GM18502 (cell line): ENCODE measurements around the gene SIRT6.
A peak's percentile ranks its signal among the peaks of the same experiment; 100 is the strongest.
"Not testable (repeated sequence)": the region's sequence is repeated elsewhere in the genome, so short reads cannot be mapped to it uniquely, and the experiment has no call there.

Source experiments
- ATAC-seq: cut with Tn5 transposase; IDR thresholded peaks from one replicate; pipeline ENCODE4 v1.9.1; 2021; ENCODE audit warnings: mild to moderate bottlenecking; ENCODE audit not compliant: unreplicated experiment, poor library complexity

Gene SIRT6

DNA sequence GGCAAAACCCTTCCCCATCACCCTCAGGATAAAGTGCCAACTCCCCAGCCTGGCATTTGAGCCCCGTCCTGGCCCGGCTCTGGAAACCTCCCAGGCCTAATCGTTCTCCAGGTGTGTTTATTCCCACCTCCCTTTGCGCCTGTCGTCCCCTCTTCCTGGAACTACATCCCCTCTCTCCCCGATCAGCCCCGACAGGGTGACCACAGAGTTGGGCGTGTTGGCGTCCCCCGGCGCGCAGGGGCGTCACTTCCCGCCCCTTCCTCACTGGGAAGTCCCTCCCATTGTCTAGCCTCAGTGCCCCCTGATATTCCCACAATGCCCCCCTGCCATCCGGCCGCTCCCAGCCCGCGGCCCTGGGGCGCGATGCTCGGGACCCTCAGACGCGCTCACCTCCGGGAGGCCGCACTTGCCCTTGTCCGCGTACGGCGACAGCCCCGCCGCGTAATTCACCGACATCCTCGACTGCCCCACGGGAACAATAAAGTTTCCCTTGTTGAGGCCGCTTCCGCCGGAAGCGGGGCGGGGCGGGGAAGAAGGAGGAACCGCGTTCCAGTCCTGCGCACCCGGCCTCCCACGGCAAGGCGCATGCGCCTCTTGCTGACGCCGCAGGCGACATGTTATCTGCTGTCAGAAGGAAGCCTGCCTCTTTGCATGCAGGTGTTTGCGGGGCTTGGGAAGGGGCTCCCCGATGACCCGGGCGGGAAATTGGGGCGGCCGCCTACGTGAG, at the start of gene SIRT6, which contains the start of gene ANKRD24:
TSS of gene SIRT6 (minus strand) at position 480 of the 727 bp plus-strand sequence. CDS start at position 456, 24 bp downstream.
TSS of gene ANKRD24 (plus strand) at position 606 of the 727 bp plus-strand sequence. CDS start 3,737 bp downstream, outside the sequence.
- peak; percentile 57 for ATAC-seq

DNA sequence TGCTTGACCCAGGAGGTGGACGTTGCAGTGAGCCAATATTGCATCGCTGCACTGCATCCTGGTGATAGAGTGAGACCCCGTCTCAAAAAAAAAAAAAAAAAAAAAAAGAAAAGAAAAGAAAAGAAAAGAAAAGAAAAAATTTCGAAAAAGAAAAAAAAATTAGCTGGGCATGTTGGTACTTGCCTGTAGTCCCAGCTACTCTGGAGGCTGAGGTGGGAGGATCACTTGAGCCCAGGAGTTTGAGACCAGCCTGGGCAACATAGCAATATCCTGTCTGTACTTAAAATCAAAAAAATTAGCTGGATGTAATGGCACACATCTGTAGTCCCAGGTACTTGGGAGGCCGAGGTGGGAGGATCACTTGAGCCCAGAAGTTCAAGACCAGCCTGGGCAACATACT, 49.8 kb upstream of the SIRT6 start:
- ATAC-seq = not testable (repeated sequence)

- not testable (repeated sequence) for ATAC-seq
Observed at GRCh38 chr19:4231521-4231920, 49.2 kb upstream of the SIRT6 start.

- not testable (repeated sequence) for ATAC-seq
Observed at GRCh38 chr19:4230237-4230636, 47.9 kb upstream of the SIRT6 start.

GRCh38 chr19:4229179-4229931, 47.0 kb upstream of the SIRT6 start, which contains the start of gene EBI3:
Gene EBI3 (plus strand): TSS chr19:4229523. CDS start chr19:4229551, 28 bp downstream.
- peak; percentile 71 for ATAC-seq

GRCh38 chr19:4228765-4229178, 46.4 kb upstream of the SIRT6 start:
- no peak for ATAC-seq

- no peak for ATAC-seq
Observed at GRCh38 chr19:4227771-4228170, 45.4 kb upstream of the SIRT6 start.

- ATAC-seq = no peak
Observed at GRCh38 chr19:4225885-4226284, 43.5 kb upstream of the SIRT6 start.

- no peak for ATAC-seq
Observed at GRCh38 chr19:4224470-4224869, 42.1 kb upstream of the SIRT6 start.

- ATAC-seq = no peak
Observed at GRCh38 chr19:4220188-4220587, 37.8 kb upstream of the SIRT6 start.

GRCh38 chr19:4218523-4218922, 36.2 kb upstream of the SIRT6 start:
- ATAC-seq = not testable (repeated sequence)

DNA sequence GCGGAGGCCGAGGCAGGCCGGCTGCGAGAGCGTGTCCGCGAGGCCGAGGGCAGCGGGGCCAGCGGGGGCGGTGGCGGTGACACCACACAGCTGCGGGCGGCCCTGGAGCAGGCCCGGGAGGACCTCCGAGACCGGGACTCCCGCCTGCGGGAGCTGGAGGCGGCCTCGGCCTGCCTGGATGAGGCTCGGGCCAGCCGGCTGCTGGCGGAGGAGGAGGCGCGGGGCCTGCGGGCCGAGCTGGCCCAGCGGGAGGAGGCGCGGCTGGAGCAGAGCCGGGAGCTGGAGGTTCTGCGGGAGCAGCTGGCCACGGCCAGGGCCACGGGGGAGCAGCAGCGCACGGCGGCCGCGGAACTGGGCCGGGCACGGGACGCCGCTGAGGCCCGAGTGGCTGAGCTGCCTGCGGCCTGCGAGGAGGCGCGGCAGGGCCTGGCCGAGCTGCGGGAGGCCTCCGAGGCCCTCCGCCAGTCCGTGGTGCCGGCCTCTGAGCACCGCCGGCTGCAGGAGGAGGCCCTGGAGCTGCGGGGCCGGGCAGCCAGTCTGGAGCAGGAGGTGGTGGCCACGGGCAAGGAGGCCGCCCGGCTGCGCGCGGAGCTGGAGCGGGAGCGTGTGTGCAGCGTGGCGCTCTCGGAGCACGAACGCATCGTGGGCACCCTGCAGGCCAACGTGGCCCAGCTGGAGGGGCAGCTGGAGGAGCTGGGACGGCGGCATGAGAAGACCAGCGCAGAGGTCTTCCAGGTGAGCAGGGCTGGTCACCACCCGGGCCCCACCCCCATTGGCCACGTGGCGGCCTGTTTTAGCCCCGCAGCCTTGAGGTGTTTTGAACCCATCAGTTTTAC, 35.3 kb upstream of the SIRT6 start:
- no peak for ATAC-seq

GRCh38 chr19:4216846-4217245, 34.5 kb upstream of the SIRT6 start:
- ATAC-seq = no peak

- no peak for ATAC-seq
Observed at GRCh38 chr19:4215807-4216206, 33.4 kb upstream of the SIRT6 start.

GRCh38 chr19:4213116-4213515, 30.8 kb upstream of the SIRT6 start:
- no peak for ATAC-seq

GRCh38 chr19:4210166-4210731, 27.9 kb upstream of the SIRT6 start:
- ATAC-seq = no peak

DNA sequence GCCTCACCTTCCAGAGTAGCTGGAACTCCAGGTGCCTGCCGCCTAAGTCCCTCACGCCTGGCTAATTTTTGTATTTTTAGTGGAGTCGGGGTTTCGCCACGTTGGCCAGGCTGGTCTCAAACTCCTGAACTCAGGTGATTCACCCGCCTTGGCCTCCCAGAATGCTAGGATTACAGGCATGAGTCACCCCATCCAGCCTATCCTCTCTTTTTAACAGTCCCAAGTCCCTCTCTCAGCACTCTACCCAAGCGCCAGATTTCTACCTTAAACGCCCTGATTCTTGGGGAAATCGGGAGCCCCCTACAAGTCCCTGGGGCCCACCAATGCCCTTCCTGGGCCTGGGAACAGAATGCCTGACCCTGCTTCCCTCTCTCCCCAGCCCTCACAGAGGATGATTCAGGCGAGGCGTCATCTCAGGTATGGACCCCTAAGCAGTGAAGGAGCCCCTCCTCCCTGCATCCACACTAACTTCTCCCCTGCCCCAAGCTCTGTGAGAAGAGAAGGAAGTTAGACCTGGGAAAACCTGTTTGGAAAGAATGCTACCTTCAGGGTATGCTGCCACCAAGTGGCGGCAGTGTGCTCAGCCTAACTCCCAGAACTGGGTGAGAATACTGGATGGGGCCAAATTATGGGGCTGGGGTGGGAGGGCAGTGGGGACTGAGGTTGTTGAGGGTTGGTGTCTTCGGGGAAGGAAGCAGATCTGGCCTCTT, 26.2 kb upstream of the SIRT6 start:
- no peak for ATAC-seq

DNA sequence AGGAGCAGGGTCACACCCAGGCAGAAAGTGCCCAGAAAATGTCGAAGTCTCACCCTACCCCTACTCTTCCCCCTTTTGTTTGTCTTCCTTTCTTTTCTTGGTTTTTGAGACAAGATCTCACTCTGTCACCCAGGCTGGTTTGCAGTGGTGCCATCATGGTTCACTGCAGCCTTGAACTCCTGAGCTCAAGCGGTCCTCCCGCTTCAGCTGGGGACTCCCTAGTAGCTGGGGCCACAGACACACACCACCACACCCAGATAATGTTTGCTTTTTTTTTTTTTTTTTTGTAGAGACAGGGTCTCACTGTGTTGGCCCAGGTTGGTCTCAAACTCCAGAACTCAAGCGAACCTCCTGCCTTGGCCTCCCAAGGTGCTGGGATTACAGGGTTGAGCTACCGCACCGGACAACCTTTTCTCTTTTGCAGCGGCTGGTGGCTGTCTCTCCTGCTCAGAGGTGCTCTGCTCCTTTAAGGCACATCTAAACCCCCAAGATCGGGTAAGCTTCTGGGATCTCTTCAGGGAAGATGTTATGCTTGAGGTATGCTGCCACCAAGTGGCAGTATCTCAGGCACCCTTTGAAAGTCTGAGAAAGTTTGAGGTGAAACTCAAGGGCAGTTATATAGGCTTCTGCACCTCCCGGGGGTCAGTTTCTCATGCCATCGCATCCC, 24.6 kb upstream of the SIRT6 start:
- no peak for ATAC-seq

DNA sequence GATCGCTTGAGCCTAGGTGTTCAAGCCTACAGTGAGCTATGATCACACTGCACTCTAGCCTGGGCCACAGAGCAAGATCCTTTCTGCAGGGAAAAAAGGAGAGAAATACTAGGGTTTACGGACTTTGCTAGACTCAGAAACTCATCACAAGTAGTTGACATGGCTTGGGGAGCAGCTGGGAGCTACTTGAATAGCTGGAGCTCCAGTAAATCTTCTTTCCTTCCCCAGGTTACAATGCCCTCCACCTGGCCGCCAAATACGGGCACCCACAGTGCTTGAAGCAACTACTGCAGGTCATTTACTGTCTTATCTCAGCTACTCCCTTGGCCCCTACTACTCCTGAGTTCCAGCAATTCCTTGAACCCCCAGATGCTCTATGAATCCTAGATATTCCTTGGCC, 19.4 kb upstream of the SIRT6 start:
- no peak for ATAC-seq
